CD14-positive monocyte (primary cell): ENCODE data around the gene CBS. TPM values are rescaled to one million over a fixed set of nuclear protein-coding genes. Genes with fewer than 3 reads are reported as not detected.

Source experiments
- DNase-seq, 3 donors: peaks; one replicate each; pipeline ENCODE4 v3.0.0-alpha.2; 2011 to 2022
- H2AFZ ChIP-seq: 2 replicates; pipeline ENCODE4 v1.6.0; 2012; ENCODE audit warnings: mild to moderate bottlenecking, low read depth, low read length, inconsistent platforms; ENCODE audit not compliant: insufficient read depth, poor library complexity, severe bottlenecking
- H3K27ac ChIP-seq, 2 donors: 1 replicate in 1 of 2; 2 replicates in 1 of 2; pipeline ENCODE4 v1.5.1; 2012 to 2013; ENCODE audit warnings: low read length in 2 of 2, control low read depth in 1 of 2, inconsistent platforms in 1 of 2, low read depth in 1 of 2, mild to moderate bottlenecking in 1 of 2
- H3K27me3 ChIP-seq, 2 donors: one replicate each; pipeline versions ENCODE4 v1.6.0 to v1.6.1; 2011 to 2013; ENCODE audit warnings: low read length in 2 of 2; ENCODE audit not compliant: control insufficient read depth in 2 of 2, insufficient read depth in 2 of 2
- H3K36me3 ChIP-seq, 2 donors: replicated peaks in 1 of 2; 1 replicate in 1 of 2; 2 replicates in 1 of 2; pipeline versions ENCODE4 v1.5.1 to v1.6.1; 2012 to 2013; ENCODE audit warnings: low read length in 2 of 2, control low read depth in 1 of 2, inconsistent platforms in 1 of 2, mild to moderate bottlenecking in 1 of 2; ENCODE audit not compliant: insufficient read depth in 2 of 2, control insufficient read depth in 1 of 2
- H3K4me1 ChIP-seq, 2 donors: 1 replicate in 1 of 2; 2 replicates in 1 of 2; pipeline versions ENCODE4 v1.5.1 to v1.6.1; 2012 to 2013; ENCODE audit warnings: low read length in 2 of 2, control low read depth in 1 of 2, inconsistent platforms in 1 of 2, mild to moderate bottlenecking in 1 of 2, moderate library complexity in 1 of 2; ENCODE audit not compliant: insufficient read depth in 2 of 2, control insufficient read depth in 1 of 2
- H3K4me2 ChIP-seq: replicated peaks from 2 replicates; pipeline ENCODE3; 2012; ENCODE audit warnings: low read length, moderate library complexity, mild to moderate bottlenecking; ENCODE audit not compliant: poor library complexity, severe bottlenecking; ENCODE audit errors: extremely low read depth
- H3K4me3 ChIP-seq, 3 experiments: fragments of 200-600 bp in 1 of 3; sonication (generic) in 1 of 3; replicated peaks in 1 of 3; 1 replicate in 2 of 3; 2 replicates in 1 of 3; pipeline ENCODE4 v1.5.1; 2011 to 2013; ENCODE audit warnings: low read length in 3 of 3, mild to moderate bottlenecking in 3 of 3, control low read depth in 2 of 3, low read depth in 2 of 3, inconsistent platforms in 1 of 3, moderate library complexity in 1 of 3
- H3K79me2 ChIP-seq: 2 replicates; pipeline ENCODE4 v1.6.0; 2012; ENCODE audit warnings: mild to moderate bottlenecking, control low read depth, inconsistent platforms, low read length, moderate library complexity; ENCODE audit not compliant: insufficient read depth
- H3K9ac ChIP-seq: 2 replicates; pipeline ENCODE4 v1.6.0; 2017; ENCODE audit warnings: low read length, mild to moderate bottlenecking; ENCODE audit not compliant: insufficient read depth, poor library complexity, severe bottlenecking
- H3K9me3 ChIP-seq, 2 donors: replicated peaks in 1 of 2; 1 replicate in 1 of 2; 2 replicates in 1 of 2; pipeline versions ENCODE4 v1.5.1 to v1.6.1; 2012 to 2013; ENCODE audit warnings: low read length in 2 of 2, control low read depth in 1 of 2; ENCODE audit not compliant: control insufficient read depth in 1 of 2, insufficient read depth in 1 of 2
- H4K20me1 ChIP-seq: 2 replicates; pipeline ENCODE4 v1.6.0; 2012; ENCODE audit warnings: mild to moderate bottlenecking, low read length, control low read depth, moderate library complexity; ENCODE audit not compliant: insufficient read depth
- H3K27ac Mint-ChIP-seq, 7 donors: one replicate each; pipeline ENCODE4 v1.8.0; 2020; ENCODE audit warnings: mild to moderate bottlenecking in 7 of 7, mixed read lengths in 7 of 7, moderate library complexity in 6 of 7, inconsistent platforms in 2 of 7
- H3K27me3 Mint-ChIP-seq, 3 donors: one replicate each; pipeline ENCODE4 v1.8.0; 2021 to 2022; ENCODE audit warnings: low read depth in 3 of 3, mild to moderate bottlenecking in 3 of 3, mixed read lengths in 3 of 3, moderate library complexity in 3 of 3, inconsistent platforms in 1 of 3
- H3K36me3 Mint-ChIP-seq, 2 donors: one replicate each; pipeline ENCODE4 v1.8.0; 2020; ENCODE audit warnings: mixed read lengths in 2 of 2, inconsistent platforms in 1 of 2, mild to moderate bottlenecking in 1 of 2
- H3K4me1 Mint-ChIP-seq: one replicate; pipeline ENCODE4 v1.8.0; 2020; ENCODE audit warnings: mild to moderate bottlenecking, mixed read lengths
- H3K4me3 Mint-ChIP-seq, 2 donors: one replicate each; pipeline ENCODE4 v1.8.0; 2020; ENCODE audit warnings: mild to moderate bottlenecking in 2 of 2, mixed read lengths in 2 of 2, moderate library complexity in 1 of 2
- H3K9me3 Mint-ChIP-seq, 7 donors: one replicate each; pipeline ENCODE4 v1.8.0; 2020 to 2022; ENCODE audit warnings: mixed read lengths in 7 of 7, mild to moderate bottlenecking in 6 of 7, moderate library complexity in 6 of 7, inconsistent platforms in 2 of 7
- WGBS: methylation state at CpG from one replicate; pipeline ENCODE4 v1.1.5; 2013; ENCODE audit warnings: missing lambda C conversion rate; ENCODE audit not compliant: insufficient coverage; 5-methylcytosine and 5-hydroxymethylcytosine counted together
- intact Hi-C, 2 donors: fragments of 100-400 bp; cut with micrococcal nuclease; formaldehyde crosslinking; loops; one replicate each; pipeline versions ENCODE4 v1.15.0 to v1.15.1; 2023
- polyA plus RNA-seq, 3 donors: library from polyadenylated mRNA; depleted of rRNA in 1 of 3; unstranded in 2 of 3; stranded (reverse) in 1 of 3; fragments of 300-500 nt in 2 of 3; fragments of >200 nt in 1 of 3; fragmentation: Illumina TruSeq in 2 of 3; gene quantifications; 1 replicate in 2 of 3; 2 replicates in 1 of 3; pipeline ENCODE4 v1.2.3, GENCODE V29; 2012 to 2021
- TF ChIP-seq, protein P1 (sequence below): fragments of 200-600 bp; IDR thresholded peaks from one replicate; pipeline ENCODE4 v1.8.0; 2022; ENCODE audit warnings: antibody characterized with exemption, mild to moderate bottlenecking

The CBS gene
- polyA plus RNA-seq, 3 donors = 0.19 TPM; not detected in 2

DNA sequence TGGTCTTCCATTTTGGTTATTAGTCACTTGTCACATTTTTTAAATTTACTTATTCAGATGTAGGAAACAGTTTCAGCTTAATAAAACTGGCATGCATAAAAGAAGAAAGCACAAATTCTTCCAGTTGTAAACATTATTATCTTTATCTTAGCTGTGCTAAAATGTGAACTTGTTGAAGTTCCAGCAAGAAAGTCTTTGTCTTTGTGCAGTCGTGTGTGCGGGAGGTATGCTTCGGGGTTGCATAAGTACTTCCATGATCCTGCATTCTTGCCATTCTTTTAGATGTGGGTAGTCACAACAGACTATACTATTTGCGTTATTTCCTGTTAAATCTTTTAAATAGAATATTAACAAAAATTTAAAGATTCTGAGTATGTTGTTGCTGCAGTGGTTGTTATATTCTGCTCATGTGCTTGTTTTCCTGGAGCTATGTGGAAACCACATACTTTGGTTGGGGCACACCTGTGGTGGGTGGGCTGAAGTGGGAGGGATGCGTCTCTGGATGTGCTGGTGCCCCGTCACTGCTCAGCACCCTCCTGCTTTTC is 49.9 kb downstream of the CBS start:
- Mint-ChIP-seq H3K36me3 (peaks cover 78 to 90% of the 10 kb centered on the region in 2 donors), H3K27ac (no peak overlapping the region), H3K4me1 (no peaks in the 10 kb centered on the region), H3K9me3 (no peaks in the 10 kb centered on the region), H3K27me3 (peaks cover 0 to 1% (median 0%) of the 10 kb centered on the region in 3 donors), H3K4me3 (no peak overlapping the region)
- intact Hi-C loops = no loop called here
- no CpG with 5 or more reads among the region's 6 CpGs for WGBS
- H3K27ac ChIP-seq = no peak overlapping the region
- H3K27me3 ChIP-seq = no peaks in the 10 kb centered on the region
- H3K36me3 ChIP-seq = peaks cover 76 to 97% of the 10 kb centered on the region in 2 donors
- H3K79me2 ChIP-seq = no peaks in the 10 kb centered on the region
- no peak overlapping the region for H2AFZ ChIP-seq
- no peaks in the 10 kb centered on the region for H3K4me1 ChIP-seq
- no peak for DNase-seq
- TF ChIP-seq, protein P1, sequence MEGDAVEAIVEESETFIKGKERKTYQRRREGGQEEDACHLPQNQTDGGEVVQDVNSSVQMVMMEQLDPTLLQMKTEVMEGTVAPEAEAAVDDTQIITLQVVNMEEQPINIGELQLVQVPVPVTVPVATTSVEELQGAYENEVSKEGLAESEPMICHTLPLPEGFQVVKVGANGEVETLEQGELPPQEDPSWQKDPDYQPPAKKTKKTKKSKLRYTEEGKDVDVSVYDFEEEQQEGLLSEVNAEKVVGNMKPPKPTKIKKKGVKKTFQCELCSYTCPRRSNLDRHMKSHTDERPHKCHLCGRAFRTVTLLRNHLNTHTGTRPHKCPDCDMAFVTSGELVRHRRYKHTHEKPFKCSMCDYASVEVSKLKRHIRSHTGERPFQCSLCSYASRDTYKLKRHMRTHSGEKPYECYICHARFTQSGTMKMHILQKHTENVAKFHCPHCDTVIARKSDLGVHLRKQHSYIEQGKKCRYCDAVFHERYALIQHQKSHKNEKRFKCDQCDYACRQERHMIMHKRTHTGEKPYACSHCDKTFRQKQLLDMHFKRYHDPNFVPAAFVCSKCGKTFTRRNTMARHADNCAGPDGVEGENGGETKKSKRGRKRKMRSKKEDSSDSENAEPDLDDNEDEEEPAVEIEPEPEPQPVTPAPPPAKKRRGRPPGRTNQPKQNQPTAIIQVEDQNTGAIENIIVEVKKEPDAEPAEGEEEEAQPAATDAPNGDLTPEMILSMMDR = no peak
- H3K4me3 ChIP-seq = no peak overlapping the region
- no peaks in the 10 kb centered on the region for H4K20me1 ChIP-seq
- no peak overlapping the region for H3K9ac ChIP-seq
- H3K9me3 ChIP-seq = no peaks in the 10 kb centered on the region
- H3K4me2 ChIP-seq = no peak overlapping the region

DNA sequence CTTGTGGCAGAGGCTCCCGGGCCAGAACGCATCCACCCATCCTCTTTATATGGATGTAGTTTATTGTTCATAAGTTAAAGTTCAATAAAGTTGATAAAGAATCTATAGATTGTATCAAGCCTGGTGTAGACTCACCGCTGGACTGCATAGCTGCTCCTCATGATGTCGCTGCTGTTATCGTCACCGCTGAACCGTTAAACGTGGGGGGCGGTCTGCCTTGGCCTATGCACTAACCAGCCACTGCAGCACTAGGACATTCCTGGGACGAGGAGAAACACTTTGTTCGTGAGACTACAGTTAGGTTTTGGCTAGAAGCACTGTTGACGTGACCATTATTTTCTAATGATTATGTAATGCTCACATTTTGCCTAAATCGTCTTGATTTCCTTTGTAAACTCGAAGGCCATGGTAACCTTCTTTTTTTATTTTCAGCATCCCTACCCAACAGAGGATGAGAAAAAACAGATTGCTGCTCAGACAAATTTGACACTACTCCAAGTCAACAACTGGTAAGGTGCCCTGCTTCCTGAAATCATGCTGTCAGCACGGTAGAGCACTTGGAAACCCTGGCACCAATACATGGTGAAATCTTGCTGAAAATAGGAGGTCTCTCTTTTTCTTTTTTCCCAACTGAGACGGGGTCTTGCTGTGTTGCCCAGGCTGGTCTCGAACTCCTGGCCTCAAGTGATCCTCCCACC is 51.0 kb downstream of the CBS start:
- H3K79me2 ChIP-seq = no peaks in the 10 kb centered on the region
- H3K27ac ChIP-seq = no peak overlapping the region
- H2AFZ ChIP-seq = no peak overlapping the region
- no peaks in the 10 kb centered on the region for H3K9me3 ChIP-seq
- H3K36me3 ChIP-seq = peaks cover 73 to 97% of the 10 kb centered on the region in 2 donors
- H3K4me3 ChIP-seq = no peak overlapping the region
- Mint-ChIP-seq H3K4me3 (no peak overlapping the region), H3K36me3 (peaks cover 77 to 90% of the 10 kb centered on the region in 2 donors), H3K27ac (no peak overlapping the region), H3K27me3 (peaks cover 0 to 1% (median 0%) of the 10 kb centered on the region in 3 donors), H3K4me1 (no peaks in the 10 kb centered on the region), H3K9me3 (no peaks in the 10 kb centered on the region)
- no peak overlapping the region for H3K4me2 ChIP-seq
- TF ChIP-seq, protein P1 = no peak
- H3K27me3 ChIP-seq = no peaks in the 10 kb centered on the region
- intact Hi-C loops = no loop called here
- no peaks in the 10 kb centered on the region for H3K4me1 ChIP-seq
- WGBS = 98% methylated on average over 12 of the region's 17 CpGs
- DNase-seq = no peak
- H3K9ac ChIP-seq = no peak overlapping the region
- no peaks in the 10 kb centered on the region for H4K20me1 ChIP-seq
